Osteocyte (in vitro differentiated cells): ENCODE measurements around the gene DOCK3. TPM values are rescaled to one million over a fixed set of nuclear protein-coding genes. Genes with fewer than 3 reads are reported as not detected.
A peak's percentile ranks its signal among the peaks of the same experiment; 100 is the strongest.

Experiments
- DNase-seq: peaks from one replicate; pipeline ENCODE4 v3.0.0; 2021; ENCODE audit warnings: mixed read lengths; ENCODE audit not compliant: unreplicated experiment; ENCODE audit errors: extremely low spot score
- H3K27ac Mint-ChIP-seq: one replicate; pipeline ENCODE4 v1.8.0; 2021; ENCODE audit warnings: mild to moderate bottlenecking, mixed read lengths; ENCODE audit not compliant: unreplicated experiment
- H3K27me3 Mint-ChIP-seq: one replicate; pipeline ENCODE4 v1.8.0; 2021; ENCODE audit warnings: mixed read lengths; ENCODE audit not compliant: unreplicated experiment
- H3K36me3 Mint-ChIP-seq: one replicate; pipeline ENCODE4 v1.8.0; 2021; ENCODE audit warnings: mixed read lengths; ENCODE audit not compliant: unreplicated experiment
- H3K4me1 Mint-ChIP-seq: one replicate; pipeline ENCODE4 v1.8.0; 2021; ENCODE audit warnings: mixed read lengths; ENCODE audit not compliant: unreplicated experiment
- H3K4me3 Mint-ChIP-seq: one replicate; pipeline ENCODE4 v1.8.0; 2021; ENCODE audit warnings: mild to moderate bottlenecking, moderate library complexity, mixed read lengths; ENCODE audit not compliant: unreplicated experiment
- H3K9me3 Mint-ChIP-seq: one replicate; pipeline ENCODE4 v1.8.0; 2021; ENCODE audit warnings: mixed read lengths; ENCODE audit not compliant: unreplicated experiment
- total RNA-seq: library from RNA; stranded (reverse); gene quantifications from 2 replicates; pipeline ENCODE4 v1.2.1, GENCODE V29; 2021
- TF ChIP-seq, protein P1 (sequence below): fragments of 200-600 bp; sonication (generic); IDR thresholded peaks from 2 replicates; pipeline ENCODE4 v1.5.0; 2021; ENCODE audit warnings: antibody characterized with exemption, mild to moderate bottlenecking, moderate library complexity

DOCK3 gene
- total RNA-seq, 1 donor from 2014 or later: 0.24 TPM

DNA sequence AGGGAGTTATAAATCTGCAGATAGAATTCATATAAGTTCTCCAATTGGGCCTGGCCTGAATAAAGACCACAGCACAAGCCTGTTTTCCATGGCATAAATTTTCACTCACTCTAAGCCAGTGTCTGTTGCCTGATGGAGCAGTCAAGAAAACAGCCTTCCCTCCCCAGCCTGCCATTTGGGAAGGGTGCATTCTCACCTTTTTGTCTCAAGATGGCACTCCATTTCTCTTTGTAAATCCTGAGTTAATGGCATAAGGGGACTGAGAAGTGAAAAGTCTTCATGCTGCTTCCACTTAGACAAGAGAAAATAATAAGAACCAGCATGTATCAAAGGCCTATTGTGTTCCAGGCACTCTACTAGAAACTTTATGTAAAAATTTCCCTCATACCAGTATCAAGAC lies 594.7 kb downstream of the DOCK3 start:
- Mint-ChIP-seq H3K27me3 (peaks cover 6% of the 10 kb centered on the region), H3K4me1 (no peaks in the 10 kb centered on the region), H3K36me3 (no peaks in the 10 kb centered on the region), H3K9me3 (peaks cover 6% of the 10 kb centered on the region), H3K27ac (no peak overlapping the region), H3K4me3 (no peak overlapping the region)
- TF ChIP-seq, protein P1, sequence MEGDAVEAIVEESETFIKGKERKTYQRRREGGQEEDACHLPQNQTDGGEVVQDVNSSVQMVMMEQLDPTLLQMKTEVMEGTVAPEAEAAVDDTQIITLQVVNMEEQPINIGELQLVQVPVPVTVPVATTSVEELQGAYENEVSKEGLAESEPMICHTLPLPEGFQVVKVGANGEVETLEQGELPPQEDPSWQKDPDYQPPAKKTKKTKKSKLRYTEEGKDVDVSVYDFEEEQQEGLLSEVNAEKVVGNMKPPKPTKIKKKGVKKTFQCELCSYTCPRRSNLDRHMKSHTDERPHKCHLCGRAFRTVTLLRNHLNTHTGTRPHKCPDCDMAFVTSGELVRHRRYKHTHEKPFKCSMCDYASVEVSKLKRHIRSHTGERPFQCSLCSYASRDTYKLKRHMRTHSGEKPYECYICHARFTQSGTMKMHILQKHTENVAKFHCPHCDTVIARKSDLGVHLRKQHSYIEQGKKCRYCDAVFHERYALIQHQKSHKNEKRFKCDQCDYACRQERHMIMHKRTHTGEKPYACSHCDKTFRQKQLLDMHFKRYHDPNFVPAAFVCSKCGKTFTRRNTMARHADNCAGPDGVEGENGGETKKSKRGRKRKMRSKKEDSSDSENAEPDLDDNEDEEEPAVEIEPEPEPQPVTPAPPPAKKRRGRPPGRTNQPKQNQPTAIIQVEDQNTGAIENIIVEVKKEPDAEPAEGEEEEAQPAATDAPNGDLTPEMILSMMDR: peak; percentile 44
- DNase-seq: no peak

DNA sequence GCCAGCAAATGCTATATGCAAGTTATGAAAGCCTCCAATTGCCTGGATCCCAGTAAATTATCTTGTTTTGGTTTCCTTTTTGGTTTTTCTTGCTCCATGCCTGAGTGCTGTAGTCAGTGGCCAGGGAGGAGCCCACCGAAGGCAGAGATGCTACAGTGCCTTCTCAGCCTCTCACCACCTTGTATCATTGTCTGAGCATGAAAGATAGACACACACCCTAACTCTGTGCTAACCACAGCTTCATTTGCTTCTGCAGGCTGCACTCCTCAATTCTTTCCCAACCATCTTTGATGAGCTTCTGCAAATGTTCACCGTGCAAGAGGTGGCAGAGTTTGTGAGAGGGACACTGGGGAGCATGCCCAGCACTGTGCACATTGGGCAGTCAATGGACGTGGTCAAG lies 595.8 kb downstream of the DOCK3 start:
- Mint-ChIP-seq H3K36me3 (no peaks in the 10 kb centered on the region), H3K4me1 (no peaks in the 10 kb centered on the region), H3K27me3 (peaks cover 12% of the 10 kb centered on the region), H3K9me3 (peaks cover 6% of the 10 kb centered on the region), H3K4me3 (no peak overlapping the region), H3K27ac (no peak overlapping the region)
- no peak for DNase-seq
- TF ChIP-seq, protein P1: no peak

DNA sequence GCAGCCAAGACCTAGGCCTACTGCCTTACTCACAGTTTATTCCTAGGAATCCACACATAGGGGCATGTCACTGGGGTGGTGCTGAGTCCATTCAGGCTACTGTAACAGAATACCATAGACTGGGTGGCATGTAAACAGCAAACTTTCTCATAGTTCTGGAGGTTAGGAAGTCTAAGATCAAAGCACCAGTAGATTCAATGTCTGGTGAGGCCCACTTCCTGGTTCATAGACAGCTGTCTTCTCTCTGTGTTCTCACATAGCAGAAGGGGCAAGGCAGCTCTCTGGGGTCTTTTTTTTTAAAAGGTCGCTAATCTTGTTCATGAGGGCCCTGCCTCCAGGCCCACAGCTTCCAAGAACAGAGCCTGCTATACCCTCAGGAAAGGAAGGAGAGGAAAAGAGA lies 596.4 kb downstream of the DOCK3 start:
- no peak for DNase-seq
- TF ChIP-seq, protein P1: no peak
- H3K4me3 Mint-ChIP-seq: no peak overlapping the region
- H3K4me1 Mint-ChIP-seq: no peaks in the 10 kb centered on the region
- no peak overlapping the region for H3K27ac Mint-ChIP-seq
- H3K36me3 Mint-ChIP-seq: no peaks in the 10 kb centered on the region
- H3K27me3 Mint-ChIP-seq: peaks cover 12% of the 10 kb centered on the region
- peaks cover 5% of the 10 kb centered on the region for H3K9me3 Mint-ChIP-seq

DNA sequence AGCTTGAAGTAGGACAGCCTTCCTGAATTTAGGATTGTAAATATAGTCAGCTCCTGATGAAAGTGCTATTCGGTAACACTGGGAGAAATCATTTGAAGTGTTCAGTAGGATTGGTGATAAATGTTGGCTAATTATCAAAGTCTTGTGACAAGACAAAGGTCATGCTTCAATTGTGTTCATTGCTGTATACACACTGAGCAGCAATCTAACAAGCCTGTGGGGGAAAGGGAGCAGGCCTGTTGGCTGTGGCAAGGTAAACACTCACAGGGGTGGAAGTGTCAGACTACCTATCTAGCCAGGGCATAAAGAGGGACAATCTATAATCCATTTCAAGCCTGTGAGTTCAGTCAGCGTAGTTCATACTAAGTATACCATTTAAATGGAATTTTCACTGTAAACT lies 599.3 kb downstream of the DOCK3 start:
- no peak for DNase-seq
- no peak overlapping the region for H3K27ac Mint-ChIP-seq
- H3K27me3 Mint-ChIP-seq: peaks cover 16% of the 10 kb centered on the region
- no peak overlapping the region for H3K4me3 Mint-ChIP-seq
- no peaks in the 10 kb centered on the region for H3K36me3 Mint-ChIP-seq
- TF ChIP-seq, protein P1: no peak
- H3K9me3 Mint-ChIP-seq: no peaks in the 10 kb centered on the region
- H3K4me1 Mint-ChIP-seq: no peaks in the 10 kb centered on the region

DNA sequence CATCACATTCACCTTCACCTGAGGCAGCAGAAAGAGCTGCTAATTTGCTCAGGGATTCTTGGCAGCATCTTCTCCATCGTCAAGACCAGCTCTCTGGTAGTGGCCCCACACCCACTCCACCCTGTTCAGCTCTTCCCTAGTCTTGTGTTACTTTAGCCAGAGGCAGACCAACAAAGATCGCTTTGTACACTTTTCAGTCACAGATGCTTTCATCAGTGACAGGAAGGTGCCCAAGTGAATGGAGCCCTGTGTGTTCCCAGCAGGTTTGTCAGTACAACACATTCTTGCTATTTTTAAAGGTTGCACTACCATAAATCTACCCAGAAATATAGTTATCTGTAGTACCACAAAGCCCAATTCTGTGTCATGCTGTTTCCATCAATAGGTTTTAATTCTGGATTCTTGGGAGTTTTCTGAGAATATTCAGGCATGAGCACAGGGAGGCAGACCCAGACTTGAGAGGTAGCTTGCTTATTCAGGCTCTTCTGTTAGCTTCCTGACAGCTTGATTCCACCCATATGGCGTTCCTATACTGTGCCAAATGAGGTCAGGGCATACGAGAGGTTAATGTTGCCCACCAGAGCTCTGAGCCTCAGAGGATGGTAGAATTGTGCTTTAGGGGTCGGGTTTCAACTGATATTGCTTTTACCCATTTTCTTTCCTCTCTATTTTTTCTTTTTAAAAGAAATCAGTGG lies 600.5 kb downstream of the DOCK3 start:
- Mint-ChIP-seq H3K27ac (no peak overlapping the region), H3K36me3 (no peaks in the 10 kb centered on the region), H3K27me3 (peaks cover 16% of the 10 kb centered on the region), H3K4me3 (no peak overlapping the region), H3K4me1 (no peaks in the 10 kb centered on the region), H3K9me3 (no peaks in the 10 kb centered on the region)
- DNase-seq: no peak
- TF ChIP-seq, protein P1: no peak
